ENCODE results near the gene FKBP6. TPM values are rescaled to one million over a fixed set of nuclear protein-coding genes. Genes with fewer than 3 reads are reported as not detected.

The FKBP6 gene
- total and polyA plus RNA-seq, 2 donors (not counting 1 experiment from before 2014, with no cell fraction given), result not detected

DNA sequence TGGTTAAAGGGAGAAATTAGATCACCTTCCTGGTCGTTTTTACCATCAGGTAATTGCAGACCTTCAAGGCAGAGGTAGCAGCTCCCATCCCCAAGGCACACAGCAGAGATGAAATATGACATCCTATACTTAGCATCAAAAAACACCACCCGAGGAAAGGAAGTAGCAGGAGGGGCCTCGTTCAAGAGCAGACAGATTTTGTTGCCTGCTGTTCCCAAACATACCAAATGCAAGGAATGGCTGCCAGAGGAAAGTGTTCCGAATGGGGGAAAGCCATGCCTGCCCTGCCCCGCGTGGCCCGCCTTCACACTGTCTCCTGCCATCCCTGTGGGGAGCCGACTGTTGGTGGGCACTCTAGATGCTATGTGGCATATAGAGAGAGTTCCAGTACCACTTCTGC, 18.0 kb downstream of the FKBP6 start:
- TF ChIP-seq EZH2 (IDR thresholded peaks at IDR 0.05; ENCODE audit: low read length, missing control alignments), result no peak
- TF ChIP-seq, protein P1, sequence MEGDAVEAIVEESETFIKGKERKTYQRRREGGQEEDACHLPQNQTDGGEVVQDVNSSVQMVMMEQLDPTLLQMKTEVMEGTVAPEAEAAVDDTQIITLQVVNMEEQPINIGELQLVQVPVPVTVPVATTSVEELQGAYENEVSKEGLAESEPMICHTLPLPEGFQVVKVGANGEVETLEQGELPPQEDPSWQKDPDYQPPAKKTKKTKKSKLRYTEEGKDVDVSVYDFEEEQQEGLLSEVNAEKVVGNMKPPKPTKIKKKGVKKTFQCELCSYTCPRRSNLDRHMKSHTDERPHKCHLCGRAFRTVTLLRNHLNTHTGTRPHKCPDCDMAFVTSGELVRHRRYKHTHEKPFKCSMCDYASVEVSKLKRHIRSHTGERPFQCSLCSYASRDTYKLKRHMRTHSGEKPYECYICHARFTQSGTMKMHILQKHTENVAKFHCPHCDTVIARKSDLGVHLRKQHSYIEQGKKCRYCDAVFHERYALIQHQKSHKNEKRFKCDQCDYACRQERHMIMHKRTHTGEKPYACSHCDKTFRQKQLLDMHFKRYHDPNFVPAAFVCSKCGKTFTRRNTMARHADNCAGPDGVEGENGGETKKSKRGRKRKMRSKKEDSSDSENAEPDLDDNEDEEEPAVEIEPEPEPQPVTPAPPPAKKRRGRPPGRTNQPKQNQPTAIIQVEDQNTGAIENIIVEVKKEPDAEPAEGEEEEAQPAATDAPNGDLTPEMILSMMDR (conservative IDR thresholded peaks at IDR 0.05 in 1 of 2, IDR thresholded peaks at IDR 0.05 in 1 of 2; ENCODE audit: low read depth in 1 of 2, low read length in 2 of 2), result no peak
- H3K4me1 ChIP-seq (ENCODE audit: control insufficient read depth, extremely low read depth, insufficient read depth, low read length), result peaks cover 5% of the 10 kb centered on the region
- H2AFZ ChIP-seq (ENCODE audit: low read length), result no peak overlapping the region
- H3K9ac ChIP-seq (ENCODE audit: insufficient read depth, low read length), result no peak overlapping the region
- H4K20me1 ChIP-seq (ENCODE audit: control insufficient read depth, extremely low read depth, insufficient read depth, low read length), result no peaks in the 10 kb centered on the region
- no peaks in the 10 kb centered on the region for H3K27me3 ChIP-seq (ENCODE audit: control insufficient read depth, insufficient read depth, low read length)
- no peak overlapping the region for H3K4me3 ChIP-seq (replicated peaks in 1 of 4; ENCODE audit: control extremely low read depth in 1 of 4, insufficient read depth in 1 of 4, low read depth in 3 of 4, low read length in 4 of 4)
- H3K79me2 ChIP-seq (ENCODE audit: control insufficient read depth, insufficient read depth, low read length), result no peaks in the 10 kb centered on the region
- DNase-seq (ENCODE audit: low read depth in 2 of 2), result no peak
- no peak overlapping the region for H3K4me2 ChIP-seq (ENCODE audit: extremely low read depth, insufficient read depth, low read length)
- no peaks in the 10 kb centered on the region for H3K36me3 ChIP-seq (ENCODE audit: control insufficient read depth, insufficient read depth, low read length)
- no peaks in the 10 kb centered on the region for H3K9me3 ChIP-seq (ENCODE audit: control insufficient read depth, insufficient read depth, low read depth, low read length)
- H3K27ac ChIP-seq (ENCODE audit: insufficient read depth, low read length), result no peak overlapping the region

DNA sequence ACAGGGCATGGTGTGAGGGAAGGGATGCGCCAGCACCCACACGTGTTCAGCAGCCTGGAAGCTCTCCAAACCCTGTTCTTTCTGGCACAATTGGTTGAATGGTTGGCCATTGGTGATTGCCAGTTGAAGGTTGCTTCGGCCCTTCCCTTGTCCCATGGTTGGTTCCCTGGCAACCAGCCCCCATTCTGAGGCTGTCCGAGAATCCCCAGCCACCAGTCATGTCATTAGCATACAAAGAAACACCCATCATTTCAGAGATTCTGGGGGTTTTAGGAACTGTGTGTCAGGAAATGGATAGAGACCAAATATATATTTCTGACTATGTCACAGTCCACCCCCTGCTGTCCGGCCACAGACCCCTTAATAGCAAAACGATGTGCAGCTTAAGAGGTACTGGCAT, 21.8 kb downstream of the FKBP6 start:
- H3K79me2 ChIP-seq (ENCODE audit: control insufficient read depth, insufficient read depth, low read length), result no peaks in the 10 kb centered on the region
- no peak overlapping the region for H3K27ac ChIP-seq (ENCODE audit: insufficient read depth, low read length)
- DNase-seq (ENCODE audit: low read depth in 2 of 2), result no peak
- H3K4me1 ChIP-seq (ENCODE audit: control insufficient read depth, extremely low read depth, insufficient read depth, low read length), result no peaks in the 10 kb centered on the region
- no peak for TF ChIP-seq EZH2 (IDR thresholded peaks at IDR 0.05; ENCODE audit: low read length, missing control alignments)
- TF ChIP-seq, protein P1 (conservative IDR thresholded peaks at IDR 0.05 in 1 of 2, IDR thresholded peaks at IDR 0.05 in 1 of 2; ENCODE audit: low read depth in 1 of 2, low read length in 2 of 2), result no peak
- H3K4me2 ChIP-seq (ENCODE audit: extremely low read depth, insufficient read depth, low read length), result no peak overlapping the region
- H3K36me3 ChIP-seq (ENCODE audit: control insufficient read depth, insufficient read depth, low read length), result no peaks in the 10 kb centered on the region
- H3K9ac ChIP-seq (ENCODE audit: insufficient read depth, low read length), result no peak overlapping the region
- no peaks in the 10 kb centered on the region for H4K20me1 ChIP-seq (ENCODE audit: control insufficient read depth, extremely low read depth, insufficient read depth, low read length)
- no peak overlapping the region for H3K4me3 ChIP-seq (replicated peaks in 1 of 4; ENCODE audit: control extremely low read depth in 1 of 4, insufficient read depth in 1 of 4, low read depth in 3 of 4, low read length in 4 of 4)
- H3K9me3 ChIP-seq (ENCODE audit: control insufficient read depth, insufficient read depth, low read depth, low read length), result no peaks in the 10 kb centered on the region
- H3K27me3 ChIP-seq (ENCODE audit: control insufficient read depth, insufficient read depth, low read length), result no peaks in the 10 kb centered on the region
- H2AFZ ChIP-seq (ENCODE audit: low read length), result no peak overlapping the region

DNA sequence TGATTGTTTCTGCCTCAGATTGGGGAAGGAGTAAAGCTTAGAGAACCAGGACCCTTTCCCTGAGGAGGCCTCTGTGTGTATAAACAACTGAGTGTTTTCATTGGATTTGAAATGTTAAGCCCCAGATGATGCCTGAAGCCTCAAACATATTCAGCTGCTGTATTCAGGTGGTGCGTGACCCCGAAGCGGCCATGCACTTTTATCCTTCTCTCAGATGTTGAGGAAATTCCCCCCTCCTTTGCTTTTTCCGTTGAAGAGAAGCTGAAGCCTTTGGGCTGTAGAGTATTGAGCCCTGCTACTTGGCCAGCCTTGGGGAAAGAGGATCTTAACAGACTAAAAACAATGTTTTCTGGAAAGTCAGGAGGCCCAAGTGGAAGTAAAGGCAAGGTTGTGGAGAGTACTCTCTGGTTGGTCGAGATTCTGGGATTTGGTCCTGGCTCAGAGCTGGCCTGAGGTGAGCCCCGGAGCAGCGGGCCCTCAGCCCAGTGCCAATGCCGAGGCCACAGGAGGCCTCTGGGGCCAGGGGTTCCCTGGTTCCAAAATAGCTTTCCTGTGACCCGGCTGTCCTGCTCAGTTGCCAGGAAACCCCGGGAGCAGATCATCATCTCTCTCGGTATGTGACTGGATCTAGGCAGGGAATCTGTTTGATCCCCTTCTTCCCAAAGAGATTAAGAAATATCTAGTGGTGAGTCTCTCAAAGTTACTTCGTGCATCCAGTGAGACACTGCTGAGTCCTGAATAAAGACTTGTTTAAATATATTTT, 22.5 kb downstream of the FKBP6 start:
- TF ChIP-seq, protein P1 (conservative IDR thresholded peaks at IDR 0.05 in 1 of 2, IDR thresholded peaks at IDR 0.05 in 1 of 2; ENCODE audit: low read depth in 1 of 2, low read length in 2 of 2), result no peak
- no peak for TF ChIP-seq EZH2 (IDR thresholded peaks at IDR 0.05; ENCODE audit: low read length, missing control alignments)
- DNase-seq (ENCODE audit: low read depth in 2 of 2), result no peak

More for the DNA sequence above, 22.5 kb downstream of the FKBP6 start:
- Histone ChIP-seq H3K27ac (ENCODE audit: insufficient read depth, low read length) (no peak overlapping the region), H3K27me3 (ENCODE audit: control insufficient read depth, insufficient read depth, low read length) (no peaks in the 10 kb centered on the region), H3K9ac (ENCODE audit: insufficient read depth, low read length) (no peak overlapping the region), H3K4me3 (replicated peaks in 1 of 4; ENCODE audit: control extremely low read depth in 1 of 4, insufficient read depth in 1 of 4, low read depth in 3 of 4, low read length in 4 of 4) (no peak overlapping the region), H3K4me1 (ENCODE audit: control insufficient read depth, extremely low read depth, insufficient read depth, low read length) (no peaks in the 10 kb centered on the region), H3K79me2 (ENCODE audit: control insufficient read depth, insufficient read depth, low read length) (no peaks in the 10 kb centered on the region), H3K4me2 (ENCODE audit: extremely low read depth, insufficient read depth, low read length) (no peak overlapping the region), H2AFZ (ENCODE audit: low read length) (no peak overlapping the region), H4K20me1 (ENCODE audit: control insufficient read depth, extremely low read depth, insufficient read depth, low read length) (no peaks in the 10 kb centered on the region), H3K9me3 (ENCODE audit: control insufficient read depth, insufficient read depth, low read depth, low read length) (no peaks in the 10 kb centered on the region), H3K36me3 (ENCODE audit: control insufficient read depth, insufficient read depth, low read length) (no peaks in the 10 kb centered on the region)
